A673 (cell line): ENCODE measurements around the gene VPS4B. TPM values are rescaled to one million over a fixed set of nuclear protein-coding genes. Genes with fewer than 3 reads are reported as not detected.

Experiments
- BruUV-seq: library from RNA; stranded (reverse); fragments of 400-500 nt; replicated peaks from 2 replicates; lab custom pipeline; 2021; lab: Mats Ljungman, UMichigan
- CTCF ChIA-PET: fragments of 300-600 bp; sonication (Branson Sonifier 250); formaldehyde crosslinking; loops from one replicate; lab custom pipeline; 2022; ENCODE audit warnings: antibody characterized with exemption; lab: Charles Lee
- POLR2A ChIA-PET: fragments of 300-600 bp; sonication (Branson Sonifier 250); formaldehyde crosslinking; loops from one replicate; lab custom pipeline; 2022; ENCODE audit warnings: antibody characterized with exemption; ENCODE audit not compliant: low non-redundant PET; lab: Charles Lee
- DNase-seq: peaks from one replicate; pipeline ENCODE4 v3.0.0-alpha.2; 2015; ENCODE audit warnings: low spot score
- H3K27ac ChIP-seq: fragments of 200-600 bp; sonication (generic); 2 replicates; pipeline ENCODE4 v1.5.1; 2016; ENCODE audit warnings: mixed run types, low read depth, mild to moderate bottlenecking, mixed read lengths, antibody characterized with exemption, low read length; ENCODE audit not compliant: poor library complexity, severe bottlenecking
- H3K27me3 ChIP-seq: fragments of 200-600 bp; sonication (generic); replicated peaks from 2 replicates; pipeline ENCODE4 v1.6.1; 2017; ENCODE audit warnings: mixed run types, low read depth, mild to moderate bottlenecking, mixed read lengths, antibody characterized with exemption, low read length; ENCODE audit not compliant: insufficient read depth, poor library complexity
- H3K36me3 ChIP-seq: fragments of 200-600 bp; sonication (generic); 2 replicates; pipeline ENCODE4 v1.6.1; 2016; ENCODE audit warnings: mixed run types, mild to moderate bottlenecking, mixed read lengths, antibody characterized with exemption, low read length; ENCODE audit not compliant: insufficient read depth, poor library complexity, severe bottlenecking
- H3K4me1 ChIP-seq: fragments of 200-600 bp; sonication (generic); 2 replicates; pipeline ENCODE4 v1.6.1; 2017; ENCODE audit warnings: mixed run types, mild to moderate bottlenecking, mixed read lengths, antibody characterized with exemption, low read length; ENCODE audit not compliant: insufficient read depth, poor library complexity, severe bottlenecking
- H3K4me3 ChIP-seq: fragments of 200-600 bp; sonication (generic); 2 replicates; pipeline ENCODE4 v1.5.1; 2016; ENCODE audit warnings: low read depth, mixed run types, mild to moderate bottlenecking, mixed read lengths, low read length; ENCODE audit not compliant: poor library complexity, severe bottlenecking
- H3K9me3 ChIP-seq: fragments of 200-600 bp; sonication (generic); 2 replicates; pipeline ENCODE4 v1.6.1; 2016; ENCODE audit warnings: mixed run types, low read depth, mild to moderate bottlenecking, mixed read lengths, antibody characterized with exemption, low read length; ENCODE audit not compliant: poor library complexity, severe bottlenecking
- EZH2 ChIP-seq: fragments of 200-600 bp; sonication (generic); IDR thresholded peaks from 2 replicates; pipeline ENCODE4 v1.6.1; 2017; ENCODE audit warnings: borderline replicate concordance, low read depth, mild to moderate bottlenecking, mixed read lengths, antibody characterized with exemption, low read length; ENCODE audit not compliant: poor library complexity, severe bottlenecking
- intact Hi-C: fragments of 100-400 bp; cut with micrococcal nuclease; formaldehyde crosslinking; loops from one replicate; pipeline ENCODE4 v1.10.0; 2022; ENCODE audit not compliant: unreplicated experiment
- total RNA-seq: library from RNA; stranded (reverse); gene quantifications from 2 replicates; pipeline ENCODE4 v1.2.3, GENCODE V29; 2021
- TF ChIP-seq, protein P1 (sequence below): fragments of 300-800, 200-600 bp; sonication (generic); conservative IDR thresholded peaks from 2 replicates; pipeline ENCODE4 v1.5.1; 2017; ENCODE audit warnings: low read depth, mild to moderate bottlenecking, antibody characterized with exemption, low read length, moderate library complexity, mixed read lengths

VPS4B gene
- total RNA-seq, 1 experiment from 2014 or later: 94.8 TPM

DNA sequence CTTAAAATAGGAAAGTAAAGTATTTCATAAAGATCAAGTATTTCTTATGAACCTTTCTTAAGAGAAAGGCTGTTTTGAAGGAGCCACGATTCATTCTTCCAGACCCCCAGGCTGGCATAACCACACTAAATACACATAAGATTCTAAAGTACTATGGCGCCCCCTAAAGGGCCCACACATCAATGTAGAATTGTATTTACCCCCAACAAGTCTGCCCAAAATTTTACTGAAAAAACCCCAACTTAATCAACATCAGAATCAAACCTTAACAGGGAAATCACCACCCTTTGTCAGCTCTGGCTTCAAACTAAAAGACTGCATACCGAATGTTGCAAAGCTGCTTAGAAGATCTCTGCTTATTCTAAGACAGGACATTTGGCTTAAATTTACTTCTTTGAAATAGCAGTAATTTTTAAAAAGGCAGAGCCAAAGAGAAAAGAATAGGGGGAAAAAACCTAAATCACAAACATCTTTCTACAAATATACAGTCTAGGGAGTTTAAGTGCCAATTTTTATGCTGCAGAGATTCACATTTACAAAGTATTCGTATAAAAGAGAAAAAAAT is 82.3 kb downstream of the VPS4B start:
- no peaks in the 10 kb centered on the region for H3K9me3 ChIP-seq
- H3K27me3 ChIP-seq: no peaks in the 10 kb centered on the region
- no peak overlapping the region for H3K27ac ChIP-seq
- no peak overlapping the region for H3K4me3 ChIP-seq
- peaks cover 33% of the 10 kb centered on the region for H3K4me1 ChIP-seq
- ChIA-PET POLR2A (no interaction called here), CTCF (no interaction called here)
- peaks cover 100% of the 10 kb centered on the region for H3K36me3 ChIP-seq
- intact Hi-C loops: loop anchor here (10.0 kb wide), 1 partner anchor 165 kb away; no protein-coding TSS in a partner anchor
- no TSS peak for BruUV-seq
- peak; percentile 80 for DNase-seq
- TF ChIP-seq, protein P1, sequence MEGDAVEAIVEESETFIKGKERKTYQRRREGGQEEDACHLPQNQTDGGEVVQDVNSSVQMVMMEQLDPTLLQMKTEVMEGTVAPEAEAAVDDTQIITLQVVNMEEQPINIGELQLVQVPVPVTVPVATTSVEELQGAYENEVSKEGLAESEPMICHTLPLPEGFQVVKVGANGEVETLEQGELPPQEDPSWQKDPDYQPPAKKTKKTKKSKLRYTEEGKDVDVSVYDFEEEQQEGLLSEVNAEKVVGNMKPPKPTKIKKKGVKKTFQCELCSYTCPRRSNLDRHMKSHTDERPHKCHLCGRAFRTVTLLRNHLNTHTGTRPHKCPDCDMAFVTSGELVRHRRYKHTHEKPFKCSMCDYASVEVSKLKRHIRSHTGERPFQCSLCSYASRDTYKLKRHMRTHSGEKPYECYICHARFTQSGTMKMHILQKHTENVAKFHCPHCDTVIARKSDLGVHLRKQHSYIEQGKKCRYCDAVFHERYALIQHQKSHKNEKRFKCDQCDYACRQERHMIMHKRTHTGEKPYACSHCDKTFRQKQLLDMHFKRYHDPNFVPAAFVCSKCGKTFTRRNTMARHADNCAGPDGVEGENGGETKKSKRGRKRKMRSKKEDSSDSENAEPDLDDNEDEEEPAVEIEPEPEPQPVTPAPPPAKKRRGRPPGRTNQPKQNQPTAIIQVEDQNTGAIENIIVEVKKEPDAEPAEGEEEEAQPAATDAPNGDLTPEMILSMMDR: peak; percentile 77
- TF ChIP-seq EZH2: no peak

Other genes starting within 250 kb of the VPS4B start
- 19.6 and 24.9 TPM in 2 replicates for gene BCL2, start 102.7 kb downstream of the VPS4B start, total RNA-seq
- 449 and 493 TPM in 2 replicates for gene KDSR, start 55.3 kb downstream of the VPS4B start, total RNA-seq
- gene SERPINB5, start 54.5 kb upstream of the VPS4B start, total RNA-seq: 0.11 TPM in 1 of 2 replicates, not detected in the other
- not detected in 2 replicates for gene SERPINB12, start 119.9 kb upstream of the VPS4B start, total RNA-seq
- gene SERPINB13, start 164.9 kb upstream of the VPS4B start, total RNA-seq: 0.49 and 0.50 TPM in 2 replicates
- gene SERPINB4, start 221.8 kb upstream of the VPS4B start, total RNA-seq: not detected in 2 replicates
- gene SERPINB3, start 239.4 kb upstream of the VPS4B start, total RNA-seq: not detected in 2 replicates